ENCODE results near the gene PRRX2. TPM values are rescaled to one million over a fixed set of nuclear protein-coding genes. Genes with fewer than 3 reads are reported as not detected.

Gene PRRX2
- total and polyA plus RNA-seq, 2 of the 4 experiments (the other 2 are of a cell fraction) = 12.7 to 35.5 TPM

- Histone ChIP-seq H3K14ac (replicated peaks; ENCODE audit: low read depth, low read length) (0 out of 2 replicates have a peak overlapping the region, but pooled peaks have one; percentile 25), H3K36me3 (ENCODE audit: control insufficient read depth, insufficient read depth, low read length) (peaks cover under 1% of the 10 kb centered on the region), H2AFZ (replicated peaks; ENCODE audit: low read length, poor library complexity) (peak overlapping the region; percentile 94), H3K9me1 (ENCODE audit: insufficient read depth, low read length) (peaks cover 5% of the 10 kb centered on the region), H4K5ac (ENCODE audit: low read depth, low read length) (peak overlapping the region; percentile 69), H3K79me1 (ENCODE audit: low read depth in 1 of 2, low read length in 2 of 2) (peaks cover 6 to 28% of the 10 kb centered on the region in 2 experiments; a peak in 3 of 4 replicates), H3K4me2 (ENCODE audit: low read depth, low read length) (peak overlapping the region; percentile 88), H2AK5ac (ENCODE audit: low read depth, low read length) (peak overlapping the region; percentile 92), H2BK5ac (ENCODE audit: low read depth, low read length, poor library complexity, severe bottlenecking) (peak overlapping the region; percentile 22), H3K27ac (ENCODE audit: insufficient read depth, low read length) (peak overlapping the region; percentile 63), H3K56ac (ENCODE audit: extremely low read depth, insufficient read depth, low read length) (peak overlapping the region; percentile 61; the same call in 1 of the 2 replicates), H2BK15ac (ENCODE audit: low read depth, low read length) (peak overlapping the region; percentile 74; the same call in 1 of the 3 replicates), H2BK120ac (ENCODE audit: low read depth, low read length) (peak overlapping the region; percentile 72; the same call in 1 of the 2 replicates), H3K4me1 (ENCODE audit: control insufficient read depth, insufficient read depth, low read length) (peaks cover 20% of the 10 kb centered on the region), H2AK9ac (replicated peaks; ENCODE audit: low read depth, low read length, poor library complexity) (peak overlapping the region; percentile 44), H3K23ac (ENCODE audit: low read depth, low read length) (peak overlapping the region; percentile 82), H2BK20ac (ENCODE audit: low read depth, low read length) (peak overlapping the region; percentile 33; the same call in 1 of the 2 replicates), H3K4ac (ENCODE audit: low read depth, low read length) (peak overlapping the region; percentile 76), H3K18ac (ENCODE audit: low read depth, low read length) (peak overlapping the region; percentile 86; the same call in 1 of the 2 replicates), H3K9me3 (ENCODE audit: control insufficient read depth, insufficient read depth, low read length) (peaks cover 2% of the 10 kb centered on the region; the same call in 1 of the 2 replicates), H4K8ac (ENCODE audit: low read depth in 2 of 2, low read length in 2 of 2) (peak overlapping the region; percentile 47 to 81; a peak in 2 of 4 replicates), H4K91ac (ENCODE audit: insufficient read depth, low read depth, low read length) (peak overlapping the region; percentile 74), H3K27me3 (ENCODE audit: control insufficient read depth, insufficient read depth, low read length) (no peaks in the 10 kb centered on the region), H4K20me1 (ENCODE audit: insufficient read depth, low read length) (peaks cover 7% of the 10 kb centered on the region; the same call in 1 of the 2 replicates), H3K4me3 (ENCODE audit: insufficient read depth, low read depth, low read length) (peak overlapping the region; percentile 92), H3K9ac (ENCODE audit: low read depth, low read length) (peak overlapping the region; percentile 75)
- in situ Hi-C loops (cut with MboI; ENCODE audit: low sequenced_read_pairs) = no loop called here
- TF ChIP-seq CEBPB (IDR thresholded peaks at IDR 0.05; ENCODE audit: low read depth, low read length) = no peak
- no peak for TF ChIP-seq MAFK (IDR thresholded peaks at IDR 0.05; ENCODE audit: low read depth, low read length)
- TF ChIP-seq NFE2L2 (IDR thresholded peaks at IDR 0.05; ENCODE audit: low read depth, low read length) = no peak
- dilution Hi-C loops (cut with HindIII; ENCODE audit: low sequenced_read_pairs, unreplicated experiment) = no loop called here
- ChIA-PET POLR2A (ENCODE audit: unreplicated experiment) (no interaction called here), CTCF (no interaction called here)
- intact Hi-C loops (cut with micrococcal nuclease) = loop anchor here (5.0 kb wide), 1 partner anchor 47 kb away; no protein-coding TSS in a partner anchor
- BruUV-seq (replicated peaks) = no TSS peak
- DNase-seq = no peak
- 26% methylated on average over 4 of the region's 36 CpGs; no CpG with 5 or more reads in 1 of the 2 experiments for WGBS, 2 experiments (ENCODE audit: extremely low coverage in 2 of 2, insufficient read length in 1 of 2)
- ATAC-seq (ENCODE audit: low read depth) = peak; percentile 43
Observed at GRCh38 chr9:129664746-129665388, 580 bp upstream of the PRRX2 start.

Measured in IMR-90 (cell line).